HEK293 (cell line): ENCODE results near the gene EPAS1.

ENCODE experiments used
- CTCF ChIA-PET: fragments of 350-600 bp; formaldehyde crosslinking; extraction: SDS; loops from one replicate; lab custom pipeline; 2021; ENCODE audit warnings: antibody characterized with exemption; lab: Yijun Ruan, JAX
- POLR2A ChIA-PET: fragments of 300-600 bp; formaldehyde crosslinking; extraction: SDS; loops from one replicate; lab custom pipeline; 2020; ENCODE audit warnings: antibody characterized with exemption, inconsistent platforms; lab: Yijun Ruan, JAX
- H3K27ac ChIP-seq: fragments of 200-500 bp; sonication (Bioruptor generic); 2 replicates; pipeline ENCODE4 v1.5.1; 2014; ENCODE audit warnings: low read depth, low read length, control low read depth, inconsistent platforms; ENCODE audit errors: extremely low read depth
- H3K36me3 ChIP-seq, 2 experiments: fragments of 200-500 bp in 1 of 2; sonication (Bioruptor generic) in 1 of 2; 1 replicate in 1 of 2; 2 replicates in 1 of 2; pipeline ENCODE4 v1.5.1; 2014 to 2017; ENCODE audit warnings: inconsistent platforms in 2 of 2, low read length in 2 of 2; ENCODE audit not compliant: control insufficient read depth in 2 of 2, insufficient read depth in 1 of 2
- H3K4me1 ChIP-seq: fragments of 200-500 bp; sonication (Bioruptor generic); 2 replicates; pipeline ENCODE4 v1.5.1; 2014; ENCODE audit warnings: mild to moderate bottlenecking, low read length, inconsistent platforms; ENCODE audit not compliant: control insufficient read depth, insufficient read depth
- H3K4me3 ChIP-seq: 2 replicates; pipeline ENCODE4 v1.5.1; 2011; ENCODE audit warnings: low read depth, mild to moderate bottlenecking, control low read depth, low read length, moderate library complexity
- H3K9me3 ChIP-seq: fragments of 200-500 bp; sonication (Bioruptor generic); 2 replicates; pipeline ENCODE4 v1.5.1; 2014; ENCODE audit warnings: low read depth, low read length, inconsistent platforms; ENCODE audit not compliant: control insufficient read depth, insufficient read depth
- GLIS1 ChIP-seq: fragments of 450-650 bp; formaldehyde crosslinking; IDR thresholded peaks from 2 replicates; pipeline ENCODE4 v1.5.1; 2016; ENCODE audit warnings: missing biosample characterization, missing genetic modification characterization
- SCRT1 ChIP-seq: fragments of 450-650 bp; formaldehyde crosslinking; IDR thresholded peaks from 2 replicates; pipeline ENCODE4 v1.5.1; 2016; ENCODE audit warnings: missing biosample characterization, missing genetic modification characterization, borderline replicate concordance
- SETDB1 ChIP-seq: IDR thresholded peaks from one replicate; pipeline ENCODE4 v1.6.1; 2017; ENCODE audit warnings: mild to moderate bottlenecking, low read length, moderate library complexity, mixed read lengths; ENCODE audit not compliant: insufficient read length
- ZIC2 ChIP-seq: fragments of 450-650 bp; formaldehyde crosslinking; IDR thresholded peaks from 2 replicates; pipeline ENCODE4 v1.5.1; 2016; ENCODE audit warnings: missing biosample characterization, missing genetic modification characterization
- ZNF133 ChIP-seq: fragments of 450-650 bp; formaldehyde crosslinking; IDR thresholded peaks from 2 replicates; pipeline ENCODE4 v1.5.1; 2016; ENCODE audit warnings: missing biosample characterization, missing genetic modification characterization
- ZNF140 ChIP-seq: fragments of 450-650 bp; formaldehyde crosslinking; IDR thresholded peaks from 2 replicates; pipeline ENCODE4 v1.5.1; 2016; ENCODE audit warnings: missing biosample characterization, missing genetic modification characterization
- ZNF174 ChIP-seq: fragments of 450-650 bp; formaldehyde crosslinking; IDR thresholded peaks from 2 replicates; pipeline ENCODE4 v1.5.0; 2017; ENCODE audit warnings: missing biosample characterization, mild to moderate bottlenecking, missing genetic modification characterization
- ZNF324 ChIP-seq: fragments of 450-650 bp; formaldehyde crosslinking; IDR thresholded peaks from 2 replicates; pipeline ENCODE4 v1.5.1; 2016; ENCODE audit warnings: missing biosample characterization, missing genetic modification characterization
- ZNF341 ChIP-seq: fragments of 450-650 bp; formaldehyde crosslinking; IDR thresholded peaks from 2 replicates; pipeline ENCODE4; 2016; ENCODE audit warnings: low read depth, missing biosample characterization, missing genetic modification characterization
- ZNF391 ChIP-seq: fragments of 450-650 bp; formaldehyde crosslinking; IDR thresholded peaks from 2 replicates; pipeline ENCODE4 v1.5.1; 2016; ENCODE audit warnings: low read depth, missing biosample characterization, missing genetic modification characterization, borderline replicate concordance
- ZNF521 ChIP-seq: fragments of 450-650 bp; formaldehyde crosslinking; IDR thresholded peaks from 2 replicates; pipeline ENCODE4 v1.5.1; 2017; ENCODE audit warnings: missing biosample characterization, mild to moderate bottlenecking, missing genetic modification characterization
- ZNF624 ChIP-seq: fragments of 450-650 bp; formaldehyde crosslinking; IDR thresholded peaks from 2 replicates; pipeline ENCODE4 v1.5.1; 2017; ENCODE audit warnings: missing biosample characterization, missing genetic modification characterization
- ZNF626 ChIP-seq: fragments of 450-650 bp; sonication (Bioruptor Pico); formaldehyde crosslinking; IDR thresholded peaks from 2 replicates; pipeline ENCODE4 v1.5.1; 2018; ENCODE audit warnings: missing biosample characterization, missing genetic modification characterization, inconsistent platforms
- ZNF837 ChIP-seq: fragments of 450-650 bp; formaldehyde crosslinking; IDR thresholded peaks from 2 replicates; pipeline ENCODE4 v1.5.1; 2016; ENCODE audit warnings: missing biosample characterization, missing genetic modification characterization
- TF ChIP-seq, protein P1 (sequence below): fragments of 450-650 bp; formaldehyde crosslinking; IDR thresholded peaks from 2 replicates; pipeline ENCODE4 v1.5.1; 2017; ENCODE audit warnings: missing biosample characterization, mild to moderate bottlenecking, missing genetic modification characterization, moderate library complexity
- TF ChIP-seq, protein P2 (sequence below): fragments of 450-650 bp; formaldehyde crosslinking; IDR thresholded peaks from 2 replicates; pipeline ENCODE4 v1.5.1; 2016; ENCODE audit warnings: missing biosample characterization, missing genetic modification characterization
- TF ChIP-seq, protein P3 (sequence below): fragments of 450-650 bp; formaldehyde crosslinking; IDR thresholded peaks from 2 replicates; pipeline ENCODE4 v1.5.1; 2016; ENCODE audit warnings: missing biosample characterization, missing genetic modification characterization, low read depth
- TF ChIP-seq, protein P4 (sequence below): fragments of 450-650 bp; IDR thresholded peaks from 2 replicates; pipeline ENCODE4 v1.5.1; 2018; ENCODE audit warnings: missing biosample characterization, mild to moderate bottlenecking, missing genetic modification characterization
- TF ChIP-seq, protein P5 (sequence below): fragments of 450-650 bp; formaldehyde crosslinking; IDR thresholded peaks from 2 replicates; pipeline ENCODE4 v1.5.1; 2016; ENCODE audit warnings: missing biosample characterization, missing genetic modification characterization
- TF ChIP-seq, protein P6 (sequence below): fragments of 450-650 bp; formaldehyde crosslinking; IDR thresholded peaks from 2 replicates; pipeline ENCODE4 v1.5.1; 2016; ENCODE audit warnings: missing biosample characterization, missing genetic modification characterization, low read depth

EPAS1 gene

DNA sequence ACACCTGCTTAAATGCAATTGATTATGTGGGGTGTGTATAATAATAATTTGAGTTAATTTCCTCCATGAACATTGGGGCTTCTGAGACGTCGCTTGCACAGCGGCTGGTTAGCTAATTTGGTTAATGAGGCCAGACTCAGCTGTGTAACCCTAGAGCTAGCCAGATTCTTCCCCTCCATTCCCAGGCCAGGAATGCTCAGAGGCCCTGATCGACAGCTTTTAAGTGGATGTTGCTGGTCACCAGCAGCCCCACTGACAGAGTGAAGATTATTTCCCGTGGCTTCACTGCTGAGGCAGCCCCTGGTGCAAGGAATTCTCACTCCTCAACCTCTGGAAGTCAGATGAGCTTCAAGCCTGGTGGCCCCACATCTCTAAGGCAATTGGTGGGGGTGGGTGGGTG, 12.4 kb upstream of the EPAS1 start:
- Histone ChIP-seq H3K9me3 (no peaks in the 10 kb centered on the region), H3K27ac (no peak overlapping the region), H3K4me3 (no peak overlapping the region), H3K36me3 (no peaks in the 10 kb centered on the region), H3K4me1 (no peaks in the 10 kb centered on the region)
- ChIA-PET CTCF (interaction anchor here (1.0 to 2.3 kb wide), 2 partner anchors 8 to 9 kb away, joined by 3 to 9 read pairs; no protein-coding TSS in a partner anchor), POLR2A (interaction anchor here (2.0 kb wide), 1 partner anchor 12 kb away, joined by 7 read pairs; the partner anchor contains the start of gene EPAS1)
- TF ChIP-seq SCRT1 (tag by site-specific recombination) (no peak), SETDB1 (no peak), ZNF837 (tag by site-specific recombination) (no peak), ZIC2 (tag by site-specific recombination) (no peak), ZNF626 (tag by site-specific recombination) (no peak), GLIS1 (tag by site-specific recombination) (no peak), ZNF140 (tag by site-specific recombination) (no peak), ZNF133 (no peak), ZNF341 (tag by site-specific recombination) (no peak), ZNF391 (tag by site-specific recombination) (no peak), ZNF521 (tag by site-specific recombination) (no peak), ZNF624 (tag by site-specific recombination) (no peak), ZNF324 (no peak), ZNF174 (tag by site-specific recombination) (no peak)
- TF ChIP-seq, protein P1, sequence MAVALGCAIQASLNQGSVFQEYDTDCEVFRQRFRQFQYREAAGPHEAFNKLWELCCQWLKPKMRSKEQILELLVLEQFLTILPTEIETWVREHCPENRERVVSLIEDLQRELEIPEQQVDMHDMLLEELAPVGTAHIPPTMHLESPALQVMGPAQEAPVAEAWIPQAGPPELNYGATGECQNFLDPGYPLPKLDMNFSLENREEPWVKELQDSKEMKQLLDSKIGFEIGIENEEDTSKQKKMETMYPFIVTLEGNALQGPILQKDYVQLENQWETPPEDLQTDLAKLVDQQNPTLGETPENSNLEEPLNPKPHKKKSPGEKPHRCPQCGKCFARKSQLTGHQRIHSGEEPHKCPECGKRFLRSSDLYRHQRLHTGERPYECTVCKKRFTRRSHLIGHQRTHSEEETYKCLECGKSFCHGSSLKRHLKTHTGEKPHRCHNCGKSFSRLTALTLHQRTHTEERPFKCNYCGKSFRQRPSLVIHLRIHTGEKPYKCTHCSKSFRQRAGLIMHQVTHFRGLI, result no peak
- TF ChIP-seq, protein P2, sequence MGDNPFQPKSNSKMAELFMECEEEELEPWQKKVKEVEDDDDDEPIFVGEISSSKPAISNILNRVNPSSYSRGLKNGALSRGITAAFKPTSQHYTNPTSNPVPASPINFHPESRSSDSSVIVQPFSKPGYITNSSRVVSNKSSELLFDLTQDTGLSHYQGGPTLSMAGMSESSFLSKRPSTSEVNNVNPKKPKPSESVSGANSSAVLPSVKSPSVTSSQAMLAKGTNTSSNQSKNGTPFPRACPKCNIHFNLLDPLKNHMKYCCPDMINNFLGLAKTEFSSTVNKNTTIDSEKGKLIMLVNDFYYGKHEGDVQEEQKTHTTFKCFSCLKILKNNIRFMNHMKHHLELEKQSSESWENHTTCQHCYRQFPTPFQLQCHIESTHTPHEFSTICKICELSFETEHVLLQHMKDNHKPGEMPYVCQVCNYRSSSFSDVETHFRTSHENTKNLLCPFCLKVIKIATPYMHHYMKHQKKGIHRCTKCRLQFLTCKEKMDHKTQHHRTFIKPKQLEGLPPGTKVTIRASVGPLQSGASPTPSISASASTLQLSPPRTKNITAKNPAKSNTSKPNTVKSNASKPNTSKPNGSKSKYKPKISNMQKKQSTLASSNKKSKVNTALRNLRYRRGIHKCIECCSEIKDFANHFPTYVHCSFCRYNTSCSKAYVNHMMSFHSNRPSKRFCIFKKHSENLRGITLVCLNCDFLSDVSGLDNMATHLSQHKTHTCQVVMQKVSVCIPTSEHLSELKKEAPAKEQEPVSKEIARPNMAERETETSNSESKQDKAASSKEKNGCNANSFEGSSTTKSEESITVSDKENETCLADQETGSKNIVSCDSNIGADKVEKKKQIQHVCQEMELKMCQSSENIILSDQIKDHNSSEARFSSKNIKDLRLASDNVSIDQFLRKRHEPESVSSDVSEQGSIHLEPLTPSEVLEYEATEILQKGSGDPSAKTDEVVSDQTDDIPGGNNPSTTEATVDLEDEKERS (tag by site-specific recombination), result no peak
- TF ChIP-seq, protein P3, sequence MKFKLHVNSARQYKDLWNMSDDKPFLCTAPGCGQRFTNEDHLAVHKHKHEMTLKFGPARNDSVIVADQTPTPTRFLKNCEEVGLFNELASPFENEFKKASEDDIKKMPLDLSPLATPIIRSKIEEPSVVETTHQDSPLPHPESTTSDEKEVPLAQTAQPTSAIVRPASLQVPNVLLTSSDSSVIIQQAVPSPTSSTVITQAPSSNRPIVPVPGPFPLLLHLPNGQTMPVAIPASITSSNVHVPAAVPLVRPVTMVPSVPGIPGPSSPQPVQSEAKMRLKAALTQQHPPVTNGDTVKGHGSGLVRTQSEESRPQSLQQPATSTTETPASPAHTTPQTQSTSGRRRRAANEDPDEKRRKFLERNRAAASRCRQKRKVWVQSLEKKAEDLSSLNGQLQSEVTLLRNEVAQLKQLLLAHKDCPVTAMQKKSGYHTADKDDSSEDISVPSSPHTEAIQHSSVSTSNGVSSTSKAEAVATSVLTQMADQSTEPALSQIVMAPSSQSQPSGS (tag by site-specific recombination), result no peak
- TF ChIP-seq, protein P4, sequence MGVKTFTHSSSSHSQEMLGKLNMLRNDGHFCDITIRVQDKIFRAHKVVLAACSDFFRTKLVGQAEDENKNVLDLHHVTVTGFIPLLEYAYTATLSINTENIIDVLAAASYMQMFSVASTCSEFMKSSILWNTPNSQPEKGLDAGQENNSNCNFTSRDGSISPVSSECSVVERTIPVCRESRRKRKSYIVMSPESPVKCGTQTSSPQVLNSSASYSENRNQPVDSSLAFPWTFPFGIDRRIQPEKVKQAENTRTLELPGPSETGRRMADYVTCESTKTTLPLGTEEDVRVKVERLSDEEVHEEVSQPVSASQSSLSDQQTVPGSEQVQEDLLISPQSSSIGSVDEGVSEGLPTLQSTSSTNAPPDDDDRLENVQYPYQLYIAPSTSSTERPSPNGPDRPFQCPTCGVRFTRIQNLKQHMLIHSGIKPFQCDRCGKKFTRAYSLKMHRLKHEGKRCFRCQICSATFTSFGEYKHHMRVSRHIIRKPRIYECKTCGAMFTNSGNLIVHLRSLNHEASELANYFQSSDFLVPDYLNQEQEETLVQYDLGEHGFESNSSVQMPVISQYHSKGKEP (tag by site-specific recombination), result no peak
- TF ChIP-seq, protein P5, sequence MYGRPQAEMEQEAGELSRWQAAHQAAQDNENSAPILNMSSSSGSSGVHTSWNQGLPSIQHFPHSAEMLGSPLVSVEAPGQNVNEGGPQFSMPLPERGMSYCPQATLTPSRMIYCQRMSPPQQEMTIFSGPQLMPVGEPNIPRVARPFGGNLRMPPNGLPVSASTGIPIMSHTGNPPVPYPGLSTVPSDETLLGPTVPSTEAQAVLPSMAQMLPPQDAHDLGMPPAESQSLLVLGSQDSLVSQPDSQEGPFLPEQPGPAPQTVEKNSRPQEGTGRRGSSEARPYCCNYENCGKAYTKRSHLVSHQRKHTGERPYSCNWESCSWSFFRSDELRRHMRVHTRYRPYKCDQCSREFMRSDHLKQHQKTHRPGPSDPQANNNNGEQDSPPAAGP (tag by site-specific recombination), result no peak
- TF ChIP-seq, protein P6, sequence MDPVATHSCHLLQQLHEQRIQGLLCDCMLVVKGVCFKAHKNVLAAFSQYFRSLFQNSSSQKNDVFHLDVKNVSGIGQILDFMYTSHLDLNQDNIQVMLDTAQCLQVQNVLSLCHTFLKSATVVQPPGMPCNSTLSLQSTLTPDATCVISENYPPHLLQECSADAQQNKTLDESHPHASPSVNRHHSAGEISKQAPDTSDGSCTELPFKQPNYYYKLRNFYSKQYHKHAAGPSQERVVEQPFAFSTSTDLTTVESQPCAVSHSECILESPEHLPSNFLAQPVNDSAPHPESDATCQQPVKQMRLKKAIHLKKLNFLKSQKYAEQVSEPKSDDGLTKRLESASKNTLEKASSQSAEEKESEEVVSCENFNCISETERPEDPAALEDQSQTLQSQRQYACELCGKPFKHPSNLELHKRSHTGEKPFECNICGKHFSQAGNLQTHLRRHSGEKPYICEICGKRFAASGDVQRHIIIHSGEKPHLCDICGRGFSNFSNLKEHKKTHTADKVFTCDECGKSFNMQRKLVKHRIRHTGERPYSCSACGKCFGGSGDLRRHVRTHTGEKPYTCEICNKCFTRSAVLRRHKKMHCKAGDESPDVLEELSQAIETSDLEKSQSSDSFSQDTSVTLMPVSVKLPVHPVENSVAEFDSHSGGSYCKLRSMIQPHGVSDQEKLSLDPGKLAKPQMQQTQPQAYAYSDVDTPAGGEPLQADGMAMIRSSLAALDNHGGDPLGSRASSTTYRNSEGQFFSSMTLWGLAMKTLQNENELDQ (tag by site-specific recombination), result no peak
